B cell (primary cell): ENCODE measurements around the gene TTK.

ENCODE experiments used
- CTCF ChIP-seq: fragments of 200-600 bp; IDR thresholded peaks from one replicate; pipeline ENCODE4 v1.8.0; 2022; ENCODE audit warnings: antibody characterized with exemption, mild to moderate bottlenecking
- EZH2 ChIP-seq: IDR thresholded peaks from 2 replicates; pipeline ENCODE4 v1.6.1; 2012; ENCODE audit warnings: borderline replicate concordance, low read depth, mild to moderate bottlenecking, moderate library complexity, low read length; ENCODE audit not compliant: insufficient read depth, poor library complexity, severe bottlenecking

- TF ChIP-seq CTCF (no peak), EZH2 (no peak)
Observed at GRCh38 chr6:79969784-79970183, 34.7 kb upstream of the TTK start.
